GM12875 (cell line): Measurements from ENCODE around the gene GUK1.

Experiments
- H3K4me3 ChIP-seq: one replicate; pipeline ENCODE4 v1.5.1; 2011; ENCODE audit warnings: low read depth, low read length, control low read depth
- TF ChIP-seq, protein P1 (sequence below): IDR thresholded peaks from 2 replicates; pipeline ENCODE4 v1.5.1; 2011; ENCODE audit warnings: low read depth, mild to moderate bottlenecking, control low read depth, inconsistent platforms, low read length, moderate library complexity, borderline replicate concordance; ENCODE audit not compliant: insufficient read depth

GUK1 gene

DNA sequence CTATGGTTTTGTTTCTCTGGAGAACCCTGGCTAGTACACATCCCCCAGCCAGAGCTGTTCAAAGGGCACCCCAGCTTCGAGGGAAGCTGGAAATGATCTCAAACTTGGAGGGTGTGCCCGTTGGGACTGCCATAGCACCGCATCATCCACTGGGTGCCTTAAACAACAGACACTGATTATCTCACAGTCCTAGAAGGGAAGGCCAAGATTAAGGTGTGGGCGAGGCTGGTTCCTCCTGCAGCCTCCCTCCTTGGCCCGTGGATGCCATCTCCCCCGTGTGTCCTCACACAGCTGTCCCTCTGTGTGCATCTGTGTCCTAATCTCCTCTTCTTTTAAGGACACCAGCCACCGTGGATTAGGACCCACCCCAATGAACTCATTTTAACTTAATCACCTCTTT lies 21.3 kb downstream of the GUK1 start:
- no peak overlapping the region for H3K4me3 ChIP-seq
- TF ChIP-seq, protein P1, sequence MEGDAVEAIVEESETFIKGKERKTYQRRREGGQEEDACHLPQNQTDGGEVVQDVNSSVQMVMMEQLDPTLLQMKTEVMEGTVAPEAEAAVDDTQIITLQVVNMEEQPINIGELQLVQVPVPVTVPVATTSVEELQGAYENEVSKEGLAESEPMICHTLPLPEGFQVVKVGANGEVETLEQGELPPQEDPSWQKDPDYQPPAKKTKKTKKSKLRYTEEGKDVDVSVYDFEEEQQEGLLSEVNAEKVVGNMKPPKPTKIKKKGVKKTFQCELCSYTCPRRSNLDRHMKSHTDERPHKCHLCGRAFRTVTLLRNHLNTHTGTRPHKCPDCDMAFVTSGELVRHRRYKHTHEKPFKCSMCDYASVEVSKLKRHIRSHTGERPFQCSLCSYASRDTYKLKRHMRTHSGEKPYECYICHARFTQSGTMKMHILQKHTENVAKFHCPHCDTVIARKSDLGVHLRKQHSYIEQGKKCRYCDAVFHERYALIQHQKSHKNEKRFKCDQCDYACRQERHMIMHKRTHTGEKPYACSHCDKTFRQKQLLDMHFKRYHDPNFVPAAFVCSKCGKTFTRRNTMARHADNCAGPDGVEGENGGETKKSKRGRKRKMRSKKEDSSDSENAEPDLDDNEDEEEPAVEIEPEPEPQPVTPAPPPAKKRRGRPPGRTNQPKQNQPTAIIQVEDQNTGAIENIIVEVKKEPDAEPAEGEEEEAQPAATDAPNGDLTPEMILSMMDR, result no peak

DNA sequence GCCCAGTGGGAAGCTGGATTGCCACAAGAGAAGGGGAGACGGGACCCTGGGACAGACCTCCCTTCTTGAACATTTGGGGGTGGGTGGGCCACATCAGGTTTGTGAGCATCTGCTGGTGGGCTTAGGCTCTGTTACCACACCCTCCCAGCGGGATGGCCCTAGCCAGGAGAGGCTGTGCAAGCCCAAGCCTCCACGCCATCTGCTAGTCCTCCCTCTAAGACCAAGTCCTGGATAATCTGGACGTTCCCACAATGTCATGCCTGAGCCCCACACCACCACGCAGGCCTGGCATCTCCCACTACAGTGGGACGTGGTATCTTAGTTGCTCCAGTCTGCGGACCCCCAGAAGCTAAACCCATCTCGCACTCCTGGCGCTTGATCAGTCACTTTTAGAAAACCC lies 21.8 kb downstream of the GUK1 start:
- no peak overlapping the region for H3K4me3 ChIP-seq
- TF ChIP-seq, protein P1, result no peak

DNA sequence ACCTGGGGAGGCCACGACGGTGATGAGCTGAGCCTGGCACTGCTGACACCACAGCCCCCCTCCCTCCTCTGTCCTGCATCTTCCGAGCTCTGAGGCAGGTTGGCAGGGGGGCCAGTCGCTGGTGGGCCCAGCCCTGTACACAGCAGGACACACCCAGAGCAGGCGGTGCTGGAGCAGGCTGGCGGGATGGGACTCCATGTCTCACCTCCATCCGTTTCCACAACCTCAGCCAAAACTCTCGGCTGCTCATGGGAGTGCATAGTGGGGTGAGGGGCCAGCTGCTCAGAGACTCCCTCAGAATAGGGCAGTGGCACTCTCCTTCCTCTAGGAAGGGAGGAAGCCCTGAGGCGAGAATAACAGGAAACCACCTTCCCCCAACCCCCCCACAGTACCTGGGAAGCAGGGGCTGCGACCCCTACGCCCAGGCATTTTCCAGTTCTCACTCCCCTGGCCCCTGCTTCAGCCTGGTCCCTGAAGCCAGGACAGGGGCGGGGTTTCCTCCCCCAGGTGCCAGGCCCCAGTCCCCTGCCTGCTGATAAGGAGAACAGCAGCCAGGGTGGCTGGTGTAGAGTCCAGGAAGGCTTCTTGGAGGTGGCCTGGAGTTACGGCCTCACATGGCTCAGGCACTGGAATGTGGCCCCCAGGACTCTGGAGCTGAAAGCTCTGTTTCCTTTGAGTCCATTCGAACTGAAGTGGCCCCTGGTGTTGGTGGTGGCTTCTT lies 22.4 kb downstream of the GUK1 start:
- TF ChIP-seq, protein P1, result no peak
- H3K4me3 ChIP-seq, result no peak overlapping the region

DNA sequence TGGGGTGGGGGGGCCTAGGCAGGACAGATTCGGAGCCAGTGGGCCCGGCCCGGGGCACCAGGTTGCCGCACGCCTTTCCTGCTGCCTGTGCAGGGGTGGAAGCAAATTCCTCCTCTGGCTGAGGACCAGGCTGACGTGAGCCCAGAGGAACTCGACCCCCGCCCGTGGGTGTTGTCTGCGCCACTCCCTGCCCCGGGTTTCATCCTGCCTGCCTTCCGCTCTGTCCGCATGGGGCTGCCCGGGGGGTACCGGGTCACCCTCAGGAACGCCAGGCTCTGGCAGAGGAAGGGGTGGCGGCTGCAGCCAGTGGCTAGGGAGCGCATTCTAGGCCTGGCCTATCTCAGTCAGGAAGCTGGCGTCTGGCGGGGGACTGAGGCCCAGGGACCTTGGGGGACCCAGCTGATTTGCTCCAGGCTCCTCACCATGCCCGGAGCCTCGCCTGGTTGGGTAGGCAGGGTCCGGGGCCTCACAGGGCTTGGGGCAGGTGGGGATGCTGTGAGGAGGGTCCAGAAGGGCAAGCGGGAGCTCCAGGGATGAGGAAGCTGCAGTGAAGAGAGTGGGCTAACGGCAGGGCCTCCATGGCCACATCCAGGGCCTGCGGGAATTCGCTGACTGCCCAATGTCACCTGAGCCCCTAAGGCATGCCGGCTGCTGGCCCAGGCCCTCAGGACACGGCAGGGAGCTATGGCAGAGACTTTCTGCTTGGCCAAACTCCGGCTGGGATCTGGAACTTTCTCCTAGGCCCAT lies 23.1 kb downstream of the GUK1 start:
- TF ChIP-seq, protein P1, result no peak
- no peak overlapping the region for H3K4me3 ChIP-seq

DNA sequence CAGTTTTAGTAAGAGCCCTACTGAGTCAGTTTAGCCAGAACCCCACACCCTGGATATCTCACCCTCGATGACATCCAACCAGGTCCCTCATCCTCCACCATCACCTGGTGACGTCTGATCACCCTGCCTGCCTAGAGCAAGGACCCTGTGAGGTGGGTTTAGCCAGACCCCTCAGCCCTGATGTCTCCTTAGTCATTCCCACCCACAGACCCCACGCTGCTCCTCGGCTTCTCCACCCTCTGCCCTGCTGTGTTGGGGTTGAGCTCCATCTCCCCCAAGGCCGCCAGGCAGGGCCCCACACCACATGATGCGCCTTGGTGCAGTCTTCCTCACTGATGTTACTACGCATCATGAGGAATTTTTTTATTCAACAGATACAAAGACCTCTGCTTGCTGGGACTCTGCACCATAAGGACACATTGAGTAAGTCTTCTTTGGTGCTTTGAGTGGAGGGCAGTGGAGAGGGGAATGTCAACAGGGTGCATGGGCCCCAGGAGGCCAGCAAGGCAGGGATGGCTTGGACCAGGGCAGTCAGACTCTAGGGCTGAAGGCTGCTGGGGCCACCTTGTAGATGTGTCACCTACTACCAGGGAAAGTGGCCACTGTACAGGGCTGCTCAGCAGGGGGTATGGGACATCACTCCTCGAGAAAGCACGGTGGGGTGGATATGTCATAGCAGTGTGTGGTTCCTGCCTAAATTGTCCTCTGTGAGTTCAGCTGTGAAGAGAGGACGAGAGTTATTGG lies 23.9 kb downstream of the GUK1 start:
- TF ChIP-seq, protein P1, result no peak

DNA sequence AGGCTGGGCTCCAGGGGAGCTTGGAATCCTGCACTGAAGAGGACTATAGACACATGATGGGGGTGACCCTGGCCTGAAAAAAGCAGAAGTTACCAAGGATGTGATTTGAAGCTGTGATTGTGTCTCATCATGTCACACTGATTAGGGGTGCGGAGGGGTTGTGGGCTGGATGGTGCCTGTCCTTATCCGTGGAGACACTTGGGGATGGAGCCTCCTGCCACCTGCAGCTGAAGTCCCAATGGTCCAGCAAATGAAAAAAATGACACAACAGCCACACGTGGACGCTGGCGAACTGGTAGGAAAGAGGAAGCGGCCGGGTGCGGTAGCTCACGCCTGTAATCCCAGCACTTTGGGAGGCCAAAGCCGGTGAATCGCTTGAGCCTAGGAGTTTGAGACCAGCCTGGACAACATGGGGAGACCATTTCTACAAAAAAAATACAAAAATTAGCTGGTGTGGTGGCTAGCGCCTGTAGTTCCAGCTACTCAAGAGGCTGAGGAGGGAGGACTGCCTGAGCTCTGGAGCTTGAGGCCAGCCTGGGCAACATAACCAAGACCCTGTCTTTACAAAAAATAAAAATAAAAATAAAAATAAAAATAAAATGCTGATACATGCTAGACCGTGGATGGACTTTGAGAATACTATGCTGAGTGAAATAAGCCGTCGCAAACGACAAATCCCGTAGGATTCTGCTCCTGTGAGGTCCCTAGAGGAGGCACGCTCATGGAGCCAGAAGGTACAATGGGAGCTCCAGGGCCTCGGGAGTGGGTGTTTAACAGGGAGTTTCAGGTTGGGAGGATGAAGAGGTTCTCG lies 24.7 kb downstream of the GUK1 start:
- TF ChIP-seq, protein P1, result no peak
- peak overlapping the region; percentile 59 for H3K4me3 ChIP-seq

More for the DNA sequence above, 23.9 kb downstream of the GUK1 start:
- no peak overlapping the region for H3K4me3 ChIP-seq
